Stimulated activated naive CD8-positive, alpha-beta T cell treated with anti-CD3 and anti-CD28 coated beads, Interleukin-15, Interleukin-2, amounts not matched to agents 100 ng/mL and 50 ng/mL, for 24 hours (primary cell): ENCODE results near the gene ZDHHC21.

Source experiments
- H3K27ac Mint-ChIP-seq: one replicate; pipeline ENCODE4 v1.8.0; 2021; ENCODE audit warnings: mild to moderate bottlenecking, mixed read lengths
- H3K27me3 Mint-ChIP-seq: one replicate; pipeline ENCODE4 v1.8.0; 2021; ENCODE audit warnings: mixed read lengths
- H3K36me3 Mint-ChIP-seq: one replicate; pipeline ENCODE4 v1.8.0; 2021; ENCODE audit warnings: low read depth, mixed read lengths
- H3K4me1 Mint-ChIP-seq: one replicate; pipeline ENCODE4 v1.8.0; 2021; ENCODE audit warnings: low read depth, mixed read lengths
- H3K4me3 Mint-ChIP-seq: one replicate; pipeline ENCODE4 v1.8.0; 2021; ENCODE audit warnings: mild to moderate bottlenecking, mixed read lengths
- H3K9me3 Mint-ChIP-seq: one replicate; pipeline ENCODE4 v1.8.0; 2021; ENCODE audit warnings: mixed read lengths

Gene ZDHHC21

DNA sequence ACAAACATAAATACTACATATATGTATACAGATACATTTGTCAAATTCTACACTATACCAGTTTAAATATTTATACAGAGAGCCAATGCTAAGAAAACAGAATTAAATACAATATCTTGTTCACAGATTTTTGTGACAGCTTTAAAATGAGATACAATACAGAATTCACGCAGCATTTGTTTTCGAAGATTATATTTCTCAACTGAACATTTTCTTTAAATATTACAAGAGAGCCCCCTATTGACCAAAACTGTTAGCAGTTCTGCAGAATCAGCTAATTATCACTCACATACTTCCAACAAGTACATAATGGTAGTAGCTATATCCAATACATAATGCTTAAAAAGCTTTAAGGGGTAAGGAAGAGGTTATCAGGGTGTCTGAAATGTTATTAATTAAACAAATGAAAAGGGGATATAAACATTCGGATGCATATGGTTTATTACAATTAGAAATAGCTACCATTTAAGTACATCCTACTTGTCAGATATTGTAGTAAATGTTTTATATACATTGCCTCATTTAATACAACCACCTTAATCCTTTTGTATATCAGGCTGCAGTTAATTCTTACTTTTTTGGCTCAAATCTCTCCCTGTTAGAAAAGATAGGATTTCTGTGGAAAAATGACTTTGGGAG is 31.7 kb downstream of the ZDHHC21 start:
- Mint-ChIP-seq H3K4me3 (no peak overlapping the region), H3K9me3 (no peaks in the 10 kb centered on the region), H3K27ac (no peak overlapping the region), H3K27me3 (no peaks in the 10 kb centered on the region), H3K36me3 (peaks cover 38% of the 10 kb centered on the region), H3K4me1 (no peaks in the 10 kb centered on the region)

- no peaks in the 10 kb centered on the region for H3K4me1 Mint-ChIP-seq
- no peak overlapping the region for H3K4me3 Mint-ChIP-seq
- H3K9me3 Mint-ChIP-seq = peaks cover 1% of the 10 kb centered on the region
- no peak overlapping the region for H3K27ac Mint-ChIP-seq
- no peaks in the 10 kb centered on the region for H3K27me3 Mint-ChIP-seq
- peaks cover 45% of the 10 kb centered on the region for H3K36me3 Mint-ChIP-seq
Observed at GRCh38 chr9:14660721-14661120, 32.5 kb downstream of the ZDHHC21 start.

- H3K9me3 Mint-ChIP-seq = peaks cover 21% of the 10 kb centered on the region
- no peak overlapping the region for H3K27ac Mint-ChIP-seq
- H3K4me1 Mint-ChIP-seq = no peaks in the 10 kb centered on the region
- no peak overlapping the region for H3K4me3 Mint-ChIP-seq
- H3K36me3 Mint-ChIP-seq = peaks cover 63% of the 10 kb centered on the region
- H3K27me3 Mint-ChIP-seq = no peaks in the 10 kb centered on the region
Observed at GRCh38 chr9:14654932-14655331, 38.3 kb downstream of the ZDHHC21 start.

DNA sequence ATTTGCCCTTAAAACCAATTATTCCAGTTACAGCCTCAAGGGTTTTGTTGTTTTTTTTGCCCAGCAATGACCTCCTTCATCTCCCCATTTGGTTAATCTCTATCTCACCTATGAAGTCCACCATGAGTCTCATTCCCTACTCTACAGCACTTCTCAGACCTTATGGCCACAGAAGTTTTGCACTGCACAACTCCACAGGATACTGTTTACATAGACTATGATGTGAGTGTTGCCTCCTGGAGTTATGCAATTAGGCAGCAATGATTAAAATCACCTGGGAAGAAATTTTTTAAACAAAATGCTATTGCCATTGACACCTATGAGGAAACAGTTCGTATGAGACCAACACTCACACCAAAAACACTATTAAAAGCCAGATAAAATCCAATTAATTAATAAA is 39.7 kb downstream of the ZDHHC21 start:
- Mint-ChIP-seq H3K4me3 (no peak overlapping the region), H3K9me3 (peaks cover 21% of the 10 kb centered on the region), H3K27ac (no peak overlapping the region), H3K4me1 (no peaks in the 10 kb centered on the region), H3K36me3 (peaks cover 51% of the 10 kb centered on the region), H3K27me3 (no peaks in the 10 kb centered on the region)

GRCh38 chr9:14652729-14653377 is 40.4 kb downstream of the ZDHHC21 start:
- no peak overlapping the region for H3K27ac Mint-ChIP-seq
- no peaks in the 10 kb centered on the region for H3K27me3 Mint-ChIP-seq
- H3K36me3 Mint-ChIP-seq = peaks cover 45% of the 10 kb centered on the region
- no peak overlapping the region for H3K4me3 Mint-ChIP-seq
- H3K9me3 Mint-ChIP-seq = peaks cover 21% of the 10 kb centered on the region
- no peaks in the 10 kb centered on the region for H3K4me1 Mint-ChIP-seq

DNA sequence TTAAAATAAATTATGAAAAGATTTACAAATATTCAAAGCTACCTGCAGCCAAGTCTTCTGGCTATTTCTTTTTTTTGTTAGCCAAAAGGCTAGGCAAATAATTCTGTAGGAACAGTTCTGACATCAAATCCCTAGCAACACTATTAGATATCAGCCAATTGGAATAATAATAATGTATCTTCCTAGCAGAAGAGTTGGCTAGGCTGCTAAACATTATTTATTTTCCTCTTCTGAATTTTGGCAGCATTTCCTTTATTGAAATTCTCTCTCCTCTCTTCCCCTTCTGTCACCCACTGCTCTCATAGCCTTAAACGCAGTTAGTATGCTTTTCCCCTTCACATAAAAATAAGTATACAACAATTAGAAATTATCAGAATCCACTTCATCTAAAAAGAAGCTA is 42.6 kb downstream of the ZDHHC21 start:
- H3K36me3 Mint-ChIP-seq = peaks cover 23% of the 10 kb centered on the region
- H3K27ac Mint-ChIP-seq = no peak overlapping the region
- H3K9me3 Mint-ChIP-seq = peaks cover 19% of the 10 kb centered on the region
- no peaks in the 10 kb centered on the region for H3K4me1 Mint-ChIP-seq
- H3K4me3 Mint-ChIP-seq = no peak overlapping the region
- H3K27me3 Mint-ChIP-seq = no peaks in the 10 kb centered on the region

DNA sequence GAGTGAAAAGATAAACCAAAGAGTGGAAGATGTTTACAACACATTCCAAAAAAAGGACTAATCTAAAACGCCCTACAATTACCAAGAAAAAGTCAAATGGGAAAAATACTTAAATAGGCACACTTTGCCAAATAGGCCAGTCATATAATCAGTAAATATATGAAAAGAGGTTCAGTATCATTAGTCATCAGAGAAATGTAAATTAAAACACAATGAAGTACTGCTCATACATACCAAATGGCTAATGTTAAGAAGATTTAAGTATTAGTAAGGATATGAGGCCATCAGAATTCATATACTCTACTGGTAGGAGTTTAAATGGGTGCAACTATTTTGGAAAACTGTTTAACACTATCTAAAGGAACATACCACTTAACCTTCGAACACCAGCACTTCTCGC is 47.6 kb downstream of the ZDHHC21 start:
- peaks cover 19% of the 10 kb centered on the region for H3K36me3 Mint-ChIP-seq
- no peak overlapping the region for H3K4me3 Mint-ChIP-seq
- no peaks in the 10 kb centered on the region for H3K27me3 Mint-ChIP-seq
- H3K9me3 Mint-ChIP-seq = no peaks in the 10 kb centered on the region
- no peak overlapping the region for H3K27ac Mint-ChIP-seq
- H3K4me1 Mint-ChIP-seq = peaks cover 18% of the 10 kb centered on the region

DNA sequence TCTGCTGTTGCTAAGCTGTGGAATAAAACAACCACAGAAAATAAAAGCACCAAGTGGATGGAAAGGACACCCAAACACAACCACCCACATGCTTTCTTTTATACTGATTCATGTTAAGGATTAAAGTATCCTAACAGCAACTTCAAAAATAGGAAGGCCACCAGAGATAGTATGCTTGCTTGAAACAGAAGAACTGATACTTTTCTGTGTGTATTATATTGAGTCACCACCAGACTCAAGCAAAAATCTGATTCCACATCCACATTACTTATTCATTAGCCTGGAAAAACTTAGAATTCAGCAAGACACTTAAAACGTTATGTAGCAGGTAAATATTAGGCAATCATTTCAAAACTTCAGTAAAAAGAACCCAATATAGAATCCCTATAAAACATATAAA is 52.3 kb downstream of the ZDHHC21 start:
- H3K4me3 Mint-ChIP-seq = no peak overlapping the region
- peaks cover 20% of the 10 kb centered on the region for H3K4me1 Mint-ChIP-seq
- H3K9me3 Mint-ChIP-seq = no peaks in the 10 kb centered on the region
- no peaks in the 10 kb centered on the region for H3K27me3 Mint-ChIP-seq
- H3K36me3 Mint-ChIP-seq = peaks cover 33% of the 10 kb centered on the region
- no peak overlapping the region for H3K27ac Mint-ChIP-seq

GRCh38 chr9:14640294-14640693 is 52.9 kb downstream of the ZDHHC21 start:
- H3K4me3 Mint-ChIP-seq = no peak overlapping the region
- H3K36me3 Mint-ChIP-seq = peaks cover 33% of the 10 kb centered on the region
- H3K27me3 Mint-ChIP-seq = no peaks in the 10 kb centered on the region
- no peaks in the 10 kb centered on the region for H3K9me3 Mint-ChIP-seq
- H3K27ac Mint-ChIP-seq = no peak overlapping the region
- H3K4me1 Mint-ChIP-seq = peaks cover 17% of the 10 kb centered on the region

DNA sequence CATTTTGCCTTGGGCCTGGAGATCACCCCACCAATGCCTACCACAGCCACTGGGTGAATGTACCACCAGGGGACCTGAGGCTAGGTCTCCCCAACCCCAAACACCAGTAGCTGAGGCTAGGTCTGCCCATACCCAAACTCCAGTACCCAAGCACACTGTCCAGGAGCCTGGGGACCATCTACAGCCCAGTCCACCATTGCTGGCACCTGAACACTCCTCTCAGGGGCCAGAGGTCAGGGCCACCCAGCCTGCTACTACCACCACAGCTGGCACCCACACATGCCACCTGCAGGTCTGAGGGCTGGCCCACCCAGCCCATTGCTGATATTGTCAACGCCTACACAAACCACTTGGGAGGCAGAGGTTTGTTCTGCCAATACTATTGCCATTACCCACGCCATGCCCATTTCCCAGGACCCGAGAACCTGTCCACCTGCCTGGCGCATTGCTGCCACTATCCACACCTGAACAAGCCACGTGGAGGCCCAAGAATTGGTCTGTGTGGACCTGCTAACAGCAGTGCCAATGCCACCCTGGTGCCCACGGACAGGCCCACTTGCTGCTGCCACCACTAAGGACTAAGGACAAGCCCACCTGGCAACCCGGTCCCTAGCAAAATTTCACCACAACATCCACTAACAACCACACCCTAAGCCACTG is 59.2 kb downstream of the ZDHHC21 start:
- H3K27me3 Mint-ChIP-seq = no peaks in the 10 kb centered on the region
- peaks cover 42% of the 10 kb centered on the region for H3K36me3 Mint-ChIP-seq
- no peaks in the 10 kb centered on the region for H3K4me1 Mint-ChIP-seq
- H3K9me3 Mint-ChIP-seq = no peaks in the 10 kb centered on the region
- no peak overlapping the region for H3K4me3 Mint-ChIP-seq
- H3K27ac Mint-ChIP-seq = no peak overlapping the region

DNA sequence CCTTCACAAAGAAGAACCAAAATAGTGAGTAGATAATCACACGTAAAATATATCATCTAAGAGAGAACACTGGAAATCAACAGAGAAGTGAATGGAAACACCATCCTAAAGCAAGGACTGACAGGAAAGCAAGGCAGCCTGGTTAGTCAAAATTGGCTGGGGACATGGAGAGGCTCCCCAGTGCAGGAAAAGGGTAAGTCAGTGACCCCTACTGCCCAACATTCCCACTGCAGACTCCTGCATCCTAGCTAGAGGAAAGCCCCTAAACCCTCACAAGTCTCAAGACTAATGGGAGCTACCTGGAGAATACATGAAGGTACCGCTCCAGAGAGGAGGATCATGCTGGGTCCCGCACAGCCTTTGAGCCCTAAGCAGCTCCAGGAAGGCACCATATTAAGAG is 60.1 kb downstream of the ZDHHC21 start:
- H3K9me3 Mint-ChIP-seq = no peaks in the 10 kb centered on the region
- peaks cover 36% of the 10 kb centered on the region for H3K36me3 Mint-ChIP-seq
- H3K4me3 Mint-ChIP-seq = no peak overlapping the region
- H3K27ac Mint-ChIP-seq = no peak overlapping the region
- H3K4me1 Mint-ChIP-seq = no peaks in the 10 kb centered on the region
- H3K27me3 Mint-ChIP-seq = no peaks in the 10 kb centered on the region

DNA sequence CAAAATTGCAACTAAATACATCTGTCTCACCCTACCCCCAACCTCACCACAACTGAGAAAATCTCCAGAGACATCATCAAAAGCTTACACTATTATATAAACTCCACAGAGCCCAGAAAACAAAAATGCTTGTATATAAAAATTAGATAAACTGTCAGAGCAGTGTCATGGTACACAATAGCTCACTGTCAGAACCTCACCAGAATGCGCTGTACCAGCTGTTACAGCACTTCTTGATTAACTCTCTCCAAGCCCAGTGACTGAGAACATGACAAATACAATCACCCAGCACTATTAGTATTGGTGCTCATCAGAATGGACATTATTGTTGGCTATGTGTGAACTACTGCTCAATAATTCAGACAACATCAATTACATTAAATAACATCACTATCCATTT is 65.7 kb downstream of the ZDHHC21 start:
- H3K4me1 Mint-ChIP-seq = no peaks in the 10 kb centered on the region
- peaks cover 32% of the 10 kb centered on the region for H3K36me3 Mint-ChIP-seq
- H3K9me3 Mint-ChIP-seq = no peaks in the 10 kb centered on the region
- no peaks in the 10 kb centered on the region for H3K27me3 Mint-ChIP-seq
- no peak overlapping the region for H3K27ac Mint-ChIP-seq
- no peak overlapping the region for H3K4me3 Mint-ChIP-seq

- Mint-ChIP-seq H3K36me3 (no peaks in the 10 kb centered on the region), H3K4me1 (no peaks in the 10 kb centered on the region), H3K4me3 (no peak overlapping the region), H3K27me3 (no peaks in the 10 kb centered on the region), H3K27ac (no peak overlapping the region), H3K9me3 (no peaks in the 10 kb centered on the region)
Observed at GRCh38 chr9:14618836-14619420, 74.3 kb downstream of the ZDHHC21 start.

DNA sequence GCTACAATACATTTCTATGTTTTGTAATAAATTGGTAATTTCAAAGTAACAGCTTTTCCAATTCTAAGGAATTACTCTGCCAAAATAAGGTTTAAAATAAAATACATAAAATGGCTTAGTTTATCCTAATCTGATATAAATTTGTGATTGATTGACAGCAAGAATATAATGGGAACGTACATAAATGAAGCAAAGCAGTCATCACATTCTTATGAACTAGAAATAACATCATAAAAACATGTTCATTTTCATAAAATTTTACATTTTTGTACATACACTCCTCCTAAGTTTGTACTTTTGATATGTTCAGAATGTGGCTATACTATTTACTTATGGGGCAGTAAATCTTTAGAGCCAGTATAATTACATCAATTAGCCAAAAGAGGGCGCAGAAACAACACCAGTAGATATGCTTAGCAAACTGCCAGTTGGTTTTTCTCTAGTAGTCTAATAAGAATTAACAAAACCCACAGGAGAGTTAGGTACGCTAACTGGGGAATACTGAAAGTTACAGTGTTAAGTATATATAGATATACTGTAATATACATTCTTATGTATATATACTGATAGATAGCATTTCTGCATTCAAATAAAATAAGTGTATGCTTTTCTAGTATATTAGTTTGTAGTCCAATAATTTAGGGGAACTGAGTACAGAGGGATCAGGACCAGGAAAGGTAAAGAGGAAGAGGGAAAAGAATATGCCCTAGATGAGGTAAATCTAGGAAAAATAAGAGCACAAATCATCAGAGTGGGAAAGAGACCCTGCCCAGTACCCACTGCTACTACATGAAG is 76.8 kb downstream of the ZDHHC21 start:
- no peak overlapping the region for H3K27ac Mint-ChIP-seq
- H3K27me3 Mint-ChIP-seq = no peaks in the 10 kb centered on the region
- peaks cover under 1% of the 10 kb centered on the region for H3K36me3 Mint-ChIP-seq
- no peaks in the 10 kb centered on the region for H3K4me1 Mint-ChIP-seq
- no peaks in the 10 kb centered on the region for H3K9me3 Mint-ChIP-seq
- H3K4me3 Mint-ChIP-seq = no peak overlapping the region

DNA sequence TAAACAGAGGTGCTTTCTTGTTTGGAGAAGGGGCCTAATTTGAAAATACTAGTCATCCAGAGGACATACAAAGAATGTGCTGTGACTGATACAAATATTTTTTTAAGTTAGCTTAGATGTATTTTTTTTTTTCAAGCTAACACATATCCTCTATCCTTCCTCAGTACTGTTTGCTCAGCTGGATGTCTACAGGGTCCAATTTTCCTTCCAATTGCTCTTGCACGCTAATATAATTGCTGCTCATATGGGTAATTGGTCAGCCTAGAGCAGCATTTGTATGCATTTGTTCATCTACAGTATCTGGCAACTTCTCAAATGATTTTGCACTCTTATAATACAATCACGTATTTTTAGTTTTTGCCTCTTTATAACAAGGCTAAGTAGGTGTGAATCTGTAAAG is 84.7 kb downstream of the ZDHHC21 start:
- Mint-ChIP-seq H3K4me3 (no peak overlapping the region), H3K9me3 (no peaks in the 10 kb centered on the region), H3K36me3 (peaks cover 11% of the 10 kb centered on the region), H3K27ac (no peak overlapping the region), H3K27me3 (no peaks in the 10 kb centered on the region), H3K4me1 (no peaks in the 10 kb centered on the region)
